BLaER1 treated with 17β-estradiol and CSF1 and Interleukin-3, amounts not matched to agents 10 nM and 100 nM (cell line): Measurements from ENCODE around the gene CRAMP1.
"Not testable (repeated sequence)": the region's sequence is repeated elsewhere in the genome, so short reads cannot be mapped to it uniquely, and the experiment has no call there.

Experiments
- H3K27ac ChIP-seq, 11 experiments: shearing (Covaris generic); formaldehyde crosslinking; 2 replicates each; pipeline ENCODE4 v1.8.1; 2022
- H3K27me3 ChIP-seq, 11 experiments: shearing (Covaris generic); formaldehyde crosslinking; 2 replicates each; pipeline ENCODE4 v1.8.1; 2022
- H3K36me3 ChIP-seq, 11 experiments: shearing (Covaris generic); formaldehyde crosslinking; 2 replicates each; pipeline ENCODE4 v1.8.1; 2022
- H3K4me1 ChIP-seq, 10 experiments: shearing (Covaris generic); formaldehyde crosslinking; 2 replicates each; pipeline ENCODE4 v1.8.1; 2022
- H3K4me2 ChIP-seq, 11 experiments: shearing (Covaris generic); formaldehyde crosslinking; 2 replicates each; pipeline ENCODE4 v1.8.1; 2022
- H3K4me3 ChIP-seq, 10 experiments: shearing (Covaris generic); formaldehyde crosslinking; 2 replicates each; pipeline ENCODE4 v1.8.1; 2022
- H3K9ac ChIP-seq, 11 experiments: shearing (Covaris generic); formaldehyde crosslinking; 2 replicates each; pipeline ENCODE4 v1.8.1; 2022
- H3K9me3 ChIP-seq, 11 experiments: shearing (Covaris generic); formaldehyde crosslinking; replicated peaks in 1 of 11; 2 replicates each; pipeline ENCODE4 v1.8.1; 2022
- H4K20me1 ChIP-seq, 11 experiments: shearing (Covaris generic); formaldehyde crosslinking; 2 replicates each; pipeline ENCODE4 v1.8.1; 2022
- Cebpa-rat ChIP-seq, 11 experiments: shearing (Covaris generic); IDR thresholded peaks; 2 replicates each; pipeline ENCODE4 v1.8.1; 2022

The CRAMP1 gene

DNA sequence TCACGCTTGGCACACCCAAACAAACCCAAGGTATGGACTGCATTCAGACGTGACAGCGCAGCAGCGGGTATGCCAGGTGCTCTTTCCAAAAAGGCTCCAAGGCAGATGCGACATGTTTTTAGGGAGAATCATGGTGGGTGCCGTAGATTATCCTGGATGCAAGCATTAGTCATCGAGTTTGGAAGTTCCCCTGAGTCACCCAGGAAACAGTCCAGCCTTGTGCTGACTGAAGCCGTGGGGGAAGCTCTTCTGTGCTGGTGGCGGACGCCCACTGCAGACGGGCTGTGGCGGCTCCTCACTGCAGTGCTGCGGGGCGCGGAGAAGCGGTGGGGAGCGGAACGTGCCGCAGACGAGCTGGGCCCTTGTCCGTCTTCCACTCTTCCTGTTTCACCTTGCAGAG is 79.8 kb downstream of the CRAMP1 start:
- no peaks in the 10 kb centered on the region for H3K9me3 ChIP-seq
- peak overlapping the region in 1 of 11 experiments; percentile 9; a peak in 1 of 22 replicates for H3K4me2 ChIP-seq
- H3K27me3 ChIP-seq: no peaks in the 10 kb centered on the region
- H4K20me1 ChIP-seq: peaks cover 24 to 93% (median 66%) of the 10 kb centered on the region in 11 experiments; a peak in 21 of 22 replicates
- H3K9ac ChIP-seq: no peak overlapping the region
- peaks cover 0 to 8% (median 0%) of the 10 kb centered on the region in 10 experiments; a peak in 6 of 20 replicates for H3K4me1 ChIP-seq
- TF ChIP-seq Cebpa-rat (IDR thresholded peaks at IDR 0.05): no peak
- peaks cover 88 to 100% (median 99%) of the 10 kb centered on the region in 11 experiments for H3K36me3 ChIP-seq
- no peak overlapping the region for H3K4me3 ChIP-seq
- no peak overlapping the region for H3K27ac ChIP-seq

GRCh38 chr16:1696863-1697262 is 84.7 kb downstream of the CRAMP1 start:
- peaks cover 94 to 100% (median 100%) of the 10 kb centered on the region in 11 experiments for H3K36me3 ChIP-seq
- H3K27ac ChIP-seq: no peak overlapping the region

DNA sequence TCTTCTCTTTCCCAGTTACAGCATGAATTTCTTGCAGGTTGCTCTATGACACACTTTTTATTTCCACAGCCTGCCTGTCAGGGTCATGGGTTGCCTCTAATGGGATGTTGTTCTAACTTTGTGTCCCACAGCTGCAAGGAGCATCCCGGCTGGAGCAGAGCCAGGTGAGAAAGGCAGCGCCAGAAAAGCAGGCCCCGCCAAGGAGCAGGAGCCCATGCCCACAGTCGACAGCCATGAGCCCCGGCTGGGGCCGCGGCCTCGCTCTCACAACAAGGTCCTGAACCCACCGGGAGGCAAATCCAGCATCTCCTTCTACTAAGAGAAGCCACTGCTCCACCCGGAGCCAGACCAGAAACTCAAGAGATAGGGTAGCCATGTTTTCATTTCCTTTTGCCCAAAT is 86.5 kb downstream of the CRAMP1 start:
- H3K9ac ChIP-seq: peak overlapping the region in 2 of 11 experiments; percentile 18 to 22; a peak in 1 of 22 replicates
- no peaks in the 10 kb centered on the region for H3K4me1 ChIP-seq
- H3K36me3 ChIP-seq: peaks cover 85 to 100% (median 97%) of the 10 kb centered on the region in 11 experiments
- no peak overlapping the region for H3K27ac ChIP-seq
- H3K9me3 ChIP-seq: no peaks in the 10 kb centered on the region
- no peak overlapping the region for H3K4me2 ChIP-seq
- no peaks in the 10 kb centered on the region for H3K27me3 ChIP-seq
- H4K20me1 ChIP-seq: peaks cover 0 to 47% (median 18%) of the 10 kb centered on the region in 11 experiments; a peak in 13 of 22 replicates
- TF ChIP-seq Cebpa-rat (IDR thresholded peaks at IDR 0.05): no peak
- H3K4me3 ChIP-seq: no peak overlapping the region

More at GRCh38 chr16:1696863-1697262, 84.7 kb downstream of the CRAMP1 start:
- no peak overlapping the region for H3K4me2 ChIP-seq
- no peak overlapping the region for H3K9ac ChIP-seq
- H3K4me1 ChIP-seq: peaks cover 0 to 6% (median 0%) of the 10 kb centered on the region in 10 experiments; a peak in 6 of 20 replicates
- H4K20me1 ChIP-seq: peaks cover 0 to 64% (median 22%) of the 10 kb centered on the region in 11 experiments; a peak in 15 of 22 replicates
- TF ChIP-seq Cebpa-rat (IDR thresholded peaks at IDR 0.05): no peak
- H3K27me3 ChIP-seq: no peaks in the 10 kb centered on the region
- H3K9me3 ChIP-seq: no peaks in the 10 kb centered on the region
- H3K4me3 ChIP-seq: no peak overlapping the region

DNA sequence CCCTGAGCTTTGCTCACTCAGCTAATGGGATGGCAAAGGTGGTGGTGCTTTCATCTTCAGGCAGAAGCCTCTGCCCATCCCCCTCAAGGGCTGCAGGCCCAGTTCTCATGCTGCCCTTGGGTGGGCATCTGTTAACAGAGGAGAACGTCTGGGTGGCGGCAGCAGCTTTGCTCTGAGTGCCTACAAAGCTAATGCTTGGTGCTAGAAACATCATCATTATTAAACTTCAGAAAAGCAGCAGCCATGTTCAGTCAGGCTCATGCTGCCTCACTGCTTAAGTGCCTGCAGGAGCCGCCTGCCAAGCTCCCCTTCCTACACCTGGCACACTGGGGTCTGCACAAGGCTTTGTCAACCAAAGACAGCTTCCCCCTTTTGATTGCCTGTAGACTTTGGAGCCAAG is 88.1 kb downstream of the CRAMP1 start:
- Histone ChIP-seq H3K36me3 (peaks cover 71 to 85% (median 81%) of the 10 kb centered on the region in 11 experiments), H4K20me1 (peaks cover 0 to 33% (median 16%) of the 10 kb centered on the region in 11 experiments; a peak in 13 of 22 replicates), H3K4me3 (no peak overlapping the region), H3K4me2 (no peak overlapping the region), H3K27ac (no peak overlapping the region), H3K4me1 (peaks cover 9 to 13% (median 10%) of the 10 kb centered on the region in 10 experiments), H3K9ac (peak overlapping the region in 1 of 11 experiments; percentile 39; a peak in 1 of 22 replicates), H3K9me3 (no peaks in the 10 kb centered on the region), H3K27me3 (no peaks in the 10 kb centered on the region)
- TF ChIP-seq Cebpa-rat (IDR thresholded peaks at IDR 0.05): no peak

DNA sequence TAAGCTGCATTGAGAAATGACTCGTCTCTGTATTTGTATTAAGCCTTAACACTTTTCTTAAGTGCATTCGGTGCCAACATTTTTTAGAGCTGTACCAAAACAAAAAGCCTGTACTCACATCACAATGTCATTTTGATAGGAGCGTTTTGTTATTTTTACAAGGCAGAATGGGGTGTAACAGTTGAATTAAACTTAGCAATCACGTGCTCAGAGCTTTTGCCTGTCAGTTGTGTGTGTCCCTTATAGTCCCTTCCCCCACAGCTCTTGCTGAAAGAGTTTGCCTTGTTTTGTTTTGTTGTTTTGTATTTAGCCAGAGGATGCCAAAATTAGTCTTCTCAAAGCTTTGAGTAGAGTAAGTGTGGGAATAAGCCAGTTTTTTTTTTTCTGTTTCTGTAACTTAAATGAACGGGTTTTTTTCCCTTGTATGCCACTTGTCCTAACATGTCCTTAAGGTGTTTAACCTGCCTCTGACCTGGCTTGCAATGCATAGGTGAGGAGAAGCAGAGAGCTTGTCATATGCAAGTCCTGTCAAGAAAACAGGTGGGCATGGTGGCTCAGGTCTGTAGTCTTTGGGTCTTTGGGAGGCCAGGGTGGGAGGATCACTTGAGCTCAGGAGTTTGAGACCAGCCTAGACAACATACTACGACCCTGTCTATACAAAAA is 89.2 kb downstream of the CRAMP1 start:
- peaks cover 64 to 74% (median 70%) of the 10 kb centered on the region in 11 experiments for H3K36me3 ChIP-seq
- 0 out of 22 replicates have a peak overlapping the region, but pooled peaks of 1 of the 11 experiments have one; percentile 5 for H3K9ac ChIP-seq
- peaks cover 10 to 13% (median 11%) of the 10 kb centered on the region in 10 experiments for H3K4me1 ChIP-seq
- no peak overlapping the region for H3K27ac ChIP-seq
- no peaks in the 10 kb centered on the region for H3K27me3 ChIP-seq
- no peak for TF ChIP-seq Cebpa-rat (IDR thresholded peaks at IDR 0.05)
- no peaks in the 10 kb centered on the region for H3K9me3 ChIP-seq
- peaks cover 0 to 26% (median 16%) of the 10 kb centered on the region in 11 experiments; a peak in 11 of 22 replicates for H4K20me1 ChIP-seq
- H3K4me2 ChIP-seq: no peak overlapping the region
- no peak overlapping the region for H3K4me3 ChIP-seq

DNA sequence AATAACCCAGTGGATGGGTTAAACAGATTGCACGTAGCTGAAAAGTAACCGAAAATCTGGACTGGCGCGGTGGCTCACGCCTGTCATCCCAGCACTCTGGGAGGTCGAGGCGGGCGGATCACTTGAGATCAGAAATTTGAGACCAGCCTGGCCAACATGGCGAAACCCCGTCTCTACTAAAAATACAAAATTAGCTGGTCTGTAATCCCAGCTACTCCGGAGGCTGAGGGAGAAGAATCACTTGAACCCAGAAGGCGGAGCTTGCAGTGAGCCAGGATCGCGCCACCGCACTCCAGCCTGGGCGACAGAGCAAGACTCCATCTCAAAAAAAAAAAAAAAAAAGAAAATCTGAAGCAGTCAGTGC is 93.1 kb downstream of the CRAMP1 start:
- peak overlapping the region; percentile 86 to 99 (median 91) for H3K4me2 ChIP-seq
- not testable (repeated sequence) for H3K9me3 ChIP-seq, H3K27me3 ChIP-seq
- H4K20me1 ChIP-seq: peaks cover 33 to 57% (median 35%) of the 10 kb centered on the region in 11 experiments
- peak overlapping the region; percentile 45 to 92 (median 84) for H3K27ac ChIP-seq
- peak overlapping the region; percentile 68 to 98 (median 90) for H3K4me3 ChIP-seq
- peaks cover 30 to 58% (median 44%) of the 10 kb centered on the region in 11 experiments for H3K36me3 ChIP-seq
- H3K9ac ChIP-seq: peak overlapping the region; percentile 84 to 96 (median 91)
- peaks cover 37 to 44% (median 41%) of the 10 kb centered on the region in 10 experiments for H3K4me1 ChIP-seq

- peaks cover 43 to 48% (median 46%) of the 10 kb centered on the region in 10 experiments for H3K4me1 ChIP-seq
- peak within 1 kb of the TSS; percentile 86 to 99 (median 93) for H3K4me2 ChIP-seq
- H3K36me3 ChIP-seq: peaks cover 25 to 55% (median 41%) of the 10 kb centered on the region in 11 experiments
- H3K4me3 ChIP-seq: peak within 1 kb of the TSS; percentile 68 to 98 (median 90)
- H3K27me3 ChIP-seq: no peaks in the 10 kb centered on the region
- peaks cover 38 to 57% (median 40%) of the 10 kb centered on the region in 11 experiments for H4K20me1 ChIP-seq
- H3K27ac ChIP-seq: peak within 1 kb of the TSS; percentile 68 to 92 (median 84)
- H3K9ac ChIP-seq: peak within 1 kb of the TSS; percentile 84 to 96 (median 91)
- no peak for TF ChIP-seq Cebpa-rat (IDR thresholded peaks at IDR 0.05)
- H3K9me3 ChIP-seq: no peaks in the 10 kb centered on the region
Measured at GRCh38 chr16:1705688-1706385, 93.7 kb downstream of the CRAMP1 start, which contains the start of gene MAPK8IP3. Gene MAPK8IP3 (plus strand): TSS chr16:1706195. CDS start chr16:1706340, 145 bp downstream.

GRCh38 chr16:1706386-1707192 is 94.4 kb downstream of the CRAMP1 start:
- peak overlapping the region; percentile 85 to 99 (median 93) for H3K4me2 ChIP-seq
- peak overlapping the region; percentile 68 to 98 (median 90) for H3K4me3 ChIP-seq
- H3K27me3 ChIP-seq: no peaks in the 10 kb centered on the region
- no peaks in the 10 kb centered on the region for H3K9me3 ChIP-seq
- peaks cover 45 to 55% (median 53%) of the 10 kb centered on the region in 10 experiments for H3K4me1 ChIP-seq
- H3K36me3 ChIP-seq: peaks cover 23 to 55% (median 37%) of the 10 kb centered on the region in 11 experiments
- H4K20me1 ChIP-seq: peaks cover 46 to 60% (median 48%) of the 10 kb centered on the region in 11 experiments
- no peak for TF ChIP-seq Cebpa-rat (IDR thresholded peaks at IDR 0.05)
- peak overlapping the region; percentile 68 to 92 (median 84) for H3K27ac ChIP-seq
- peak overlapping the region; percentile 84 to 96 (median 91) for H3K9ac ChIP-seq
